CD4-positive, alpha-beta T cell treated with Interleukin-15 for 1 hour (primary cell): ENCODE data around the gene TMC1.

Experiments
- DNase-seq: peaks from one replicate; pipeline ENCODE4 v3.0.0-alpha.2; 2020

The TMC1 gene

DNA sequence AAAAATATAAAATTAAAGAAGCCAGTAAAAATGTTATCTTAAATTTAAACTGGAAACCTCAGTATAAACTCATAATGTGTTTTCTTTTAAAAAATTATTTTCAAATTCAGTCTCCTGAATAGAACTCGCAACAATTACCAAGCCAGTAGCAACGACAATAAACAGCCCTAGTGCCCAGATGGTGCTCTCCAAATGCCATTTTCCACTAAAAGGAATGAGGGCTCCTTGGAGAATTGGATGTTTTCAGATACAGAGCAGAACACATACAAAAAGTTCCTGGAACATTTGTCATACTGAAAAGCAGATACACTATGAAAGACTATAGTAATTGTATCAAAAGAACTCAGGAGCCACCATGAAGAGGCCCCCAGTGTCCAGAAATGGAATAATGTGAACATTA, 97.4 kb downstream of the TMC1 start:
- no peak for DNase-seq

DNA sequence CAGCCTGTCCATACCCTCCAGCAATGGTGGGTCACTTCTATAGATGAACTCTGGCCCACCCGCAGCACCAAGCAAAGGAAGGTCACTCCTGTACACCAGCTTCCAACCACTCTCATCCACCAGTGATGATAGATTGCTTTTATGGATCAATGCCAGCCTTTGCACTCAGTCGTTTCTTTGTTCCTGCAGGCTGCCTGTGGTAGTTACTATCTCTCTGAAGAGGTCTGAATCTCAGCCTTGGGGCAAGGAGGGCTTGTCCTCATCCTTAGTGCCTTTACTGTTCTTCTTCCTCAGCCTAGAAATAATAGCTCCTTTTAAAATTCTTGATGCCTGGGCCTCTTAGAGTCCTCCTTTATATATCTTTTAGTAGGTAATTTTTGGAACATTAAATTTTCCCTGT, 100.8 kb downstream of the TMC1 start:
- no peak for DNase-seq

DNA sequence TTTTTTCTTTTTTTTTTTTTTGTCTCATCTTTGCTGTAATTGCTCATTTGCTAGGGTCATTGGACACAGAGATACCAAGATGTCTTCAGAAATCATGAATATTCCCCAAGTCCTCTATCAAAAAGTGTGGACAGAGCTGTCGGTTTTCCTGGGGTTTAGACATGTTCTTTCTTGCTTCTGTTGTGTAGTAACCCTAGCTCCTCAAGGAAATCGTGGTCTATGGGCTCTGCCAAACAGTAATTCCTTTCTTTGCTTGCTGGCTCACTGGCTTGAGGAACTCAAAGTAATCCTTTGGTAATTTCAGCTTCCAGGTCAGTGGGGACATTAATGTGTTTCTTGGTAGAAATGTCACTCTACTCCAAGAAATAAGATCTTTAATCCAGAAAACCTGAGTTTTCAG, 101.7 kb downstream of the TMC1 start:
- DNase-seq = no peak

DNA sequence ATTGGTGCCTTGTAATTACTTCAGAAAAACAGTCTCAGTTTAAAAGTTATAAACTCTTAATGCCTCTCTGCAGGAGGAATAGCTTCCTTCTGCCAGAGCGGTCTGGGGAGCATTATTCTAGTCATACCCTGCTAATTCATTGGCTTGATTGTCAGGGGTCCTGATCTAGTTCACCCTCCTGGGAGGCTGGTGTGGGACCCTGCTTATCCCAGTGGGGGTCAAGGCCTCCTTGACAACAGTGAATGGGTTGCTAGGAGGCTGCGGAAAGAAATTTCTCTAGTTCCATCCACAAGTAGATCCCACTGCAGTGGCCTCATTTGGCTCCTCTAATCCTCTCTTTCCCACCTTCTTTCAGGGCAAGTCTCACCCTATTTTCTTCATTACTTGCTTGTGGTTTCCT, 105.7 kb downstream of the TMC1 start:
- no peak for DNase-seq

DNA sequence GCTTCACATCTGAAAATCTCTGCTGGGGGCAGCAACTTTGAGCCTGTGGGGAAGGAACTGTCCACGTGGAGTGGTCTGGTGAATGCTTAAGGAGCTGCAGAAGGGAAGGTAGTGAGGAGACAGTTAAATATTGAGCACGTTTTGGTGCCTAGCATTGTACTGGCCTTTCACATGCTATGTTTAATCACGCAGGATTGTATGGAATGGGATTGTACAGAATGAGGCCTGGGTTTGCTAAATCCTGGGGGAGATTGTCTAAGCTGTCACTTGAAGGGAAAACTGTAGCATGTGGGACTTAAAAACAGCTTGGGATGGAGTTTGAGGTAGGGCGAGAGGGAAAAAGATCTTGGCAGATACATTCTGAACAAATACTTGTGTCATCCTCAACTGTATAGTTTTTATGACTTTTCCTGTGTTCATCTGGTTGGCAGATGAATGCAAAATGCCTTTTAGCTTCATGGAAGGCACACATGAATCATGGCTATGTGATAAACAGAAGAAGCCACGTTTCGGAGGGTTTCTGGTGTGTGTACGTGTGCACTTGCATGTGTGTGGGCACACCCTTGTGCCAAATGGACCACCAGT, 106.6 kb downstream of the TMC1 start:
- DNase-seq = no peak

DNA sequence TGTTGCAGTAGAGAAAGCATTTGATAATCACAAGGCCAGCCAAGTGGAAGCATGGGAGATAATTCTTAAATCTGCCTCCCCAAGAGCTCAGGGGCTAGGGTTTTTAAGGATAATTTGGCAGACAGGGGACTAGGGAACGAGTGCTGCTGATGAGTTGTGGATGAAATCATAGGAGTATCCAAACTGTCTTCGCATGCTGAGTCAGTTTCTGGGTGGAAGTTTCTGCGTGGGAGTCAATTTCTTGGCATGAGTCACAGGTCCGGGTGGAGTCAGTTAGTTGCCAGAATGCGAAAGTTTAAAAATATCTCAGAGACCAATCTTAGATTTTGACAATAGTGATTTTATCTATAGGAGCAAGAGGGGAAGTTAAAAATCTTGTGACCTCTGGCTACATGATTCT, 112.6 kb downstream of the TMC1 start:
- DNase-seq = peak; percentile 20

- peak; percentile 18 for DNase-seq
Observed at GRCh38 chr9:72635197-72635596, 113.8 kb downstream of the TMC1 start.

DNA sequence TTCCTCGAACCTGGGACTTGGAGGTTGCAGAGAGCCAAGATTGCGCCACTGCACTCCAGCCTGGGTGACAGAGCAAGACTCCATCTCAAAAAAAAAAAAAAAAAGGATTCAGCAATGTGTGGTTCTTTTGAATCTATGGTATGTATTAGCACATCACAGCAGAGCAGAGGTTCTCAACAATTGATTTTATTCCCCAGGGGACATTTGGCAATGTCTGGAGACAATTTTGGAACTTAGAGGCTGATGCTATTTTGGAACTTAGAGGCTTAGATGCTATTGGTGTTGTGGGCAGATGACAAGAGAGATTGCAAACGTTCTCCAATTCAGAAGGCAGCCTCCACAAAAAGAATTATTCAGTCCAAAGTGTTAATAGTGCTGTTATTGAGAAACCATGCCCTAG, 115.2 kb downstream of the TMC1 start:
- no peak for DNase-seq

GRCh38 chr9:72643651-72644050, 122.2 kb downstream of the TMC1 start:
- DNase-seq = no peak

- no peak for DNase-seq
Observed at GRCh38 chr9:72646061-72646460, 124.7 kb downstream of the TMC1 start.

DNA sequence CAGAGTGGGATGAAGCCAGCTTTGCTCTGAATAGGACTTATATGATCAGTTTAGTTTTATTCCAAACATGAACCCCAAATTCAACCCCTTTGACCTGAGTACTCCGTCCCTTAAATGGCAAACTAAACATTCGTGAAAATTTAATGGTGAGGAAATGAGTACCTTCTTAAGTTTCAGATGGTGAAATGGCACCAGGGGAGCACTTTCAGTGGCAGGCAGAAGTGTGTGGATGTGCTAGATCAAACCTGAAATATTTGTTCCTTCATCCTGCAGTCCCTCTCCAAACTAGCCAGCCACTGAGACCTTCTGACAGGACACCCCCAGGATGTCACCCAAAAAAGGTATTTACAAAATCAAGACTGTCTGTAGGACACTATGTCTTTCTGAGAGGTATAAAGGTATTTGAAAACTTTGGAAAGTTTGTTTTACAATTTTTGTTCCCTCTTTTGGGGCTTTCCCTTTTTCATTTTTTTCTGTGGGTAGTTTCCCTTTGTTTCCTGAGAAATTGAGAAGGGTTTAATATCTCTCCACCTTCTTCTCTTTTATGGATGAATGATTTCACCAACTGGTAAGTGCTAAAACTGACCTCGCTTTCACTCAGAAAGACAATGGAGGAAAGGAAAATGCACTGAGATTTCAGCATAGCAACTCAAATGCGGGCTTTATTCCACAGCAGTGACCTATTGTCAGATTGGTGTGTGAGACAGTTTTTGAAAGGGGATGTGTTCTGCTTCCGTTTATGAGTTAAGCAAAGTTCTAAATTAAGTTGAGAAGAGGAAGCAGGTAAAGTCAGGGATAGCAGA, 127.1 kb downstream of the TMC1 start:
- no peak for DNase-seq

DNA sequence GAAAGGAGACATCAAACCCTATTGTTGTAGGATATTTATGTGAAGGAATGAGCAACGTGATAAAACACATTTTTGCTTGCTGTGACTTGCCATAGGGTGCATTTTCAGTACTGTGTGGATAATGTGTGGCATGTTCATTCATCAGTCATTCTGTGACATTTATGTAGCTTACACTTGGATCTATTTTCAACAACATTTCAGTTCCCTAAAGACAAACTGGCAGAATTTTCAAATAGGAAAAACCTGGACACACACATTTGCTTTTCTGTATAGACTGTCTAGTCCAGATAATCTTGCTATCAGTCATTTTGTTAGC, 127.7 kb downstream of the TMC1 start:
- no peak for DNase-seq

- no peak for DNase-seq
Observed at GRCh38 chr9:72650206-72650605, 128.8 kb downstream of the TMC1 start.

DNA sequence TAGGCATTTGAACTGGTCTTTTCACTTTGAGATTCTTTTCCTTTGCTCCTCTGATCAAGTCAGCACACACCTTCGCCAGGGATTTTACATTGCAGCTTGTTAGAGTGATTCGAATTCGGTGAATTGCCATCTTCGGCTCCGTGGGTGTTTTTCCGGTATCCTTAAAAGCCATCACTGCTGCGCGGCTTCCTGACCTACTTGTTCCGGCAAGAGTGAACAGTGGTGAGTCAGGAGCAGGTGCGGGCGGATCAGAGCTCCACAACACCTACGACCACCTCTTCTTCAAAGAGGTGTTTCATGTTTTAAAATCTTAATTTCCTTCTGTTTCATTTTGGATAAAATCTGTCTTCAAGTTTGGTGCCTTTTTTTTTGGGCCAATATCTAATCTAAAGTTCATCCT, 134.6 kb downstream of the TMC1 start:
- no peak for DNase-seq

DNA sequence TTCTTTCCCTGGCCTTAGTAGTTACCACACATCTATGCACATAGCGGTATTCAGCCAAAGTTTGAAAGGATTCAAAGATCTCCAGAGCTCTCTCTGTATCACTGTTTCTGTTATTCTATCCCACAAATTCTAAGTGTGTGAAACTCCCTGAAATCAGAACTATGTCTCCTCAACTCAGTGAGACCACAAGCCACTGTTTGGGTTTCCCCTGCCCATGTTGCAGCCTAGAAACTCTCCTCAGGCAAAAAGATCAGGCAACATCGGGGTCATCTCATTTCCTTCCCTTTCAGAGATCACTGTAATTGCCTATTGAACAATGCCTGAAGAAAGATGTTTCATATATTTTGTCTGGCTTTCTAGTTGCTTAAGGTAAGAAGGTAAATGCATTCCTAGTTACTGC, 135.6 kb downstream of the TMC1 start:
- no peak for DNase-seq

- DNase-seq = no peak
Observed at GRCh38 chr9:72658703-72659102, 137.3 kb downstream of the TMC1 start.

DNA sequence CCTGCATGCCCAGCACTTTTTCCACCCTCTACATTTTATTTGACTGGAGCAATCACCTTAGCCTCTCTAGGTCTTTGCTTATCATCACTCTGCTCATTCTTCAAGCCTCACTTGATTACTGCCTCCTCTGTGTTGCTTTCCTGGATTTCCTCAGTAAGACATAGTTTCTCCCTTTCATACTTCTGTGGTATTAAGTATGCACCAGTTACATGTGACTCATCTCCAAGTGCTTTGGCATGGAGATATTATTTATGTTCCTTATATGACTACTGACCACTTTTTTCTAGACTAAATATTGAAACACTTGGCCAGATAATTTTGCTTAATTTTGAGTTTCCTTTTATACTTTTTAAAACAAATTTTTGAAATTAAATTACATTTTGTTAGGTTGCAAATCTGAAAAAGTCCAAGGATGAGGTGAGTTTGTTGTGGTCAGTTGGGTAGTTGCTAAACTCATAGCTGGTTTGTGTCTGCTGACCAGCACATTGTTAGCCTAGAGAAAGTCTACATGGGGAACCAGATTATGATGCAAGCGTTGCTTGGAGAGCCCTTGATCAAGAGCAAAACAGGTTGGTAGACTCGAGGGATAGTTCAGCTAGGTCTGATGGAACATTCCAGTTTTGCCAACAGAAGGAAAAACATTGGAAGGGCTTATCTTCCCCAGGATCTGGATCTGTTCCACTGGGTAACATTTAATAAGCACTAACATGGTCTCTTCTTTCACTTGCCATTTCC, 140.2 kb downstream of the TMC1 start:
- no peak for DNase-seq

DNA sequence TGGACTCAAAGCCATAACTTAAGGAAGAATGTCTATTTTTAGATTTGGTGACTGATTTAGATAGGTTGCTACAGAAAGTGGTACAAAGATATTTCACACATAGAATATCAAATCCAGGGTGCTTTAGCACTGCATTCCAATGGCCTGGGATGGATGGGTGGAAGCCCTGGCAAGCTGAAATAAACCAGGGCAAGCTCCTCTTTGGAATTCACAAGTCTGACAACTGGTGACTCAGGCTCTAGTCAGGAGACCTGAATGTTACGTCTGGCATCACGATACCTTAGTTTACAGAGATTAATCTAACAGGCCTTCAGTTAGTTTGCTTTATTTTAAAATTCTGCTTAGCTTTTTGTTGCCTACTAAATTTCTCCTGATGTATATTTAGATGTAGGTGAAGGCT, 144.0 kb downstream of the TMC1 start:
- no peak for DNase-seq

GRCh38 chr9:72667181-72667580, 145.8 kb downstream of the TMC1 start:
- no peak for DNase-seq

DNA sequence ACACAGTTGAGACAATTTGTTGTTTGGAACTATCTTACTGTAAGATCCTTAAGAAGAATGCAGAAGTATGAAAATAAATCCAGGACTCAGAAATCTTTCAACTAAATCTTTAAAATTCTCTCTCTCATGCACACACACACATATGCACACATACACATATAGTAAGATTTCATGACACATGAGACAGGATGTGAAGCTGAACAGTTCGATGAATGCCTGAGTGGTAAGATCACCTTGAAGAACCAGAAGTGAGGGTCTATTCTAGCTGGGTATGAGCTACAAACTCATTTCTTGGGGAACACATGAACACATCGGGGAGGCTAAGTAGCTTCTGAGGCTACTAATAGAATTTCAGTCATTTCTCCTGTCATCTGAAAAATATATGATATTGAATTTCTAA, 153.6 kb downstream of the TMC1 start:
- no peak for DNase-seq

DNA sequence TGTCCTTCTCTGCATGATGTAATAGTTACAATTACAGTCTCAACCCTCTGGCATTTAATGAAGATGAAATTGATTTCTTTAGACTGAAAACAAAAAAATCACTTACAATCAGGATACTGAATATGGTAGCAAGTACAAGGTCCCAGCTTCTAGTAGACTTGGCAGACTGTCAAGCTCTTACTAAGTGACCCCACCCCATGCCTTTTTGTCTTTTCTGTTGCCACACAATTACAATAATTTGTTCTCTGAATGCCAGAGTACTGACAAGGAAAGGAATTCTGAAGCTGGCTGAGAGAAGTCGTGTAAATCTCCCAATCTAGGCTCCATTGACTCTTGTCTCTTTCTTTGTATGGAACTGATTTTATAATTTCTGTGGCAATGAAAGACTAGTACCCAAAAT, 154.2 kb downstream of the TMC1 start:
- no peak for DNase-seq

DNA sequence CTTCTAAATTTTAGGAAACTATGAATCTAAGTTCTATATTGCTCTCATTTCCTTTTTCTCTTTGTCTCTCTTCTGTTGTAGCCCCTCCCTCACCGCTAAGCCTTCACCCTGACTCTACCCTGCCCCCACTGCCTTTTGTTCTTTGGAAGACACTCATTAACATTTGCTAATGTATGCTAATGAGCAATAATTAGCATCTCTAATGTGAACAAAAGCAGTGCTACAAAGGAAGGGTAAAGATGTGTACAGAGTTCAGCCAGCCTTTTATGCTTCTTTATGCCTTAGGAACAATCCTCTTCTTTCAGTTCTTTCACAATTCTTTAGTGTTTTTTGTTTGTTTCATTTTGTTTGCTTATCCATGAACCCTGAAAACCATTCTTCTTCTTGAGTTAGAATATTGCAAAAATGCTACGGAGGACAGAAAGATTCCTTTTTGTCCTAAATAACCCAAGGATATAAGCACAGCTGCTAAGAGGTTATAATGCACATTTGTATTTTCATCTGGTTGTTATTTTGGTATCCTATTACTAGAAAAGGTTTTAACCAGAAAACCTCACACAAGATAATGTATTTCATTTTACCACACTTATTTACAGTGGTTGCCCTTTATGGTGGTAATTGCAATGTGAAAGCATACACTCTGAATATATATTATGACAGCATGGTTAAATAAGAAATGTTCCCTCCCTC, 159.3 kb downstream of the TMC1 start:
- DNase-seq = no peak

DNA sequence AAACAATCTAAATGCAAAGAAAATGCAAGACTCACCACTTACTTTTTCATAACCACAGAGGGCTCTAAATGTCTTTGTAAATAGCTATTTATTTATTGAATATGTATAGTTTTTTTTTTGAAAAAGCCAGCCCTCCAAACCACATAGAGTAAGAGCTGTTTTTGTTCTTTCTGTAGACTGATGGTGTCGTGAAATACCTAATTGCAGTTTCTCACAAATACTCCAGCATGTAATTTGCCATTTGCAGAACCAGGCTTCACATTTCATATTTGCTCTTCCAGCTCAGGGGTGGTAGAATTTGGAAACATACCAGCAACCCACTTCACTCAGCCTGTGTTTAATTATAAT, 159.8 kb downstream of the TMC1 start:
- no peak for DNase-seq

- no peak for DNase-seq
Observed at GRCh38 chr9:72684615-72685014, 163.2 kb downstream of the TMC1 start.
